Common myeloid progenitor, CD34-positive (primary cell): ENCODE results near the gene ADARB2.

Source experiments
- CTCF ChIA-PET: fragments of 350-600 bp; sonication (Branson Sonifier 250); formaldehyde crosslinking; loops from one replicate; lab custom pipeline; 2021; ENCODE audit warnings: antibody characterized with exemption; lab: Charles Lee
- POLR2A ChIA-PET: fragments of 350-600 bp; sonication (Branson Sonifier 250); formaldehyde crosslinking; loops from one replicate; lab custom pipeline; 2021; ENCODE audit warnings: antibody characterized with exemption; lab: Charles Lee
- DNase-seq, 3 donors: peaks; one replicate each; pipeline versions ENCODE4 v3.0.0 to v3.0.0-alpha.2; 2013
- H3K27ac ChIP-seq, 2 experiments: 1 replicate in 1 of 2; 2 replicates in 1 of 2; pipeline ENCODE4 v1.7.0; 2013; ENCODE audit warnings: inconsistent platforms in 2 of 2, low read length in 2 of 2, mild to moderate bottlenecking in 2 of 2, low read depth in 1 of 2, moderate library complexity in 1 of 2; ENCODE audit not compliant: severe bottlenecking in 2 of 2, insufficient read depth in 1 of 2, poor library complexity in 1 of 2
- H3K27me3 ChIP-seq, 5 experiments: replicated peaks in 2 of 5; 1 replicate in 3 of 5; 2 replicates in 2 of 5; pipeline versions ENCODE4 v1.6.1 to v1.7.0; 2013; ENCODE audit warnings: low read length in 4 of 5, mild to moderate bottlenecking in 2 of 5, moderate library complexity in 2 of 5, inconsistent platforms in 1 of 5; ENCODE audit not compliant: insufficient read depth in 5 of 5, control insufficient read depth in 4 of 5
- H3K36me3 ChIP-seq, 4 experiments: 1 replicate in 2 of 4; 2 replicates in 2 of 4; pipeline versions ENCODE4 v1.6.1 to v1.7.0; 2013; ENCODE audit warnings: low read length in 3 of 4, control low read depth in 1 of 4, mild to moderate bottlenecking in 1 of 4; ENCODE audit not compliant: control insufficient read depth in 4 of 4, insufficient read depth in 4 of 4
- H3K4me1 ChIP-seq, 4 experiments: 1 replicate in 3 of 4; 2 replicates in 1 of 4; pipeline versions ENCODE4 v1.6.1 to v1.7.1; 2013; ENCODE audit warnings: low read length in 3 of 4, mild to moderate bottlenecking in 3 of 4, control low read depth in 1 of 4, inconsistent platforms in 1 of 4, moderate library complexity in 1 of 4; ENCODE audit not compliant: control insufficient read depth in 4 of 4, insufficient read depth in 4 of 4; ENCODE audit errors: control extremely low read depth in 1 of 4
- H3K4me3 ChIP-seq, 7 experiments: 1 replicate in 4 of 7; 2 replicates in 3 of 7; pipeline versions ENCODE4 v1.5.1 to v1.7.0; 2013; ENCODE audit warnings: mild to moderate bottlenecking in 7 of 7, low read length in 6 of 7, moderate library complexity in 6 of 7, inconsistent platforms in 2 of 7, low read depth in 2 of 7, control low read depth in 1 of 7; ENCODE audit not compliant: insufficient read depth in 4 of 7, control insufficient read depth in 1 of 7; ENCODE audit errors: extremely low read depth in 1 of 7
- H3K9me3 ChIP-seq, 5 experiments: 1 replicate in 4 of 5; 2 replicates in 1 of 5; pipeline versions ENCODE4 v1.6.1 to v1.7.1; 2013; ENCODE audit warnings: low read length in 4 of 5, mild to moderate bottlenecking in 2 of 5, inconsistent platforms in 1 of 5, low read depth in 1 of 5, moderate library complexity in 1 of 5; ENCODE audit not compliant: control insufficient read depth in 4 of 5, insufficient read depth in 2 of 5; ENCODE audit errors: control extremely low read depth in 1 of 5
- WGBS: methylation state at CpG from one replicate; pipeline ENCODE4 v1.1.5; 2013; ENCODE audit not compliant: insufficient coverage; 5-methylcytosine and 5-hydroxymethylcytosine counted together

ADARB2 gene

GRCh38 chr10:1671366-1672000 lies 65.8 kb downstream of the ADARB2 start:
- H3K36me3 ChIP-seq, result no peaks in the 10 kb centered on the region
- peaks cover 0 to 14% (median 0%) of the 10 kb centered on the region in 5 experiments for H3K27me3 ChIP-seq
- DNase-seq, result no peak
- H3K9me3 ChIP-seq, result no peaks in the 10 kb centered on the region
- H3K4me1 ChIP-seq, result no peaks in the 10 kb centered on the region
- WGBS, result 96% methylated on average over 15 of the region's 20 CpGs
- no peak overlapping the region for H3K4me3 ChIP-seq
- ChIA-PET CTCF (no interaction called here), POLR2A (no interaction called here)
- H3K27ac ChIP-seq, result no peak overlapping the region

- POLR2A ChIA-PET, result no interaction called here
- no peak for DNase-seq
- Histone ChIP-seq H3K36me3 (no peaks in the 10 kb centered on the region), H3K9me3 (no peaks in the 10 kb centered on the region), H3K4me1 (no peaks in the 10 kb centered on the region), H3K27me3 (peaks cover 0 to 14% (median 0%) of the 10 kb centered on the region in 5 experiments), H3K4me3 (no peak overlapping the region), H3K27ac (no peak overlapping the region)
- 82% methylated on average over 23 of the region's 32 CpGs for WGBS
- CTCF ChIA-PET, result no interaction called here
Measured at GRCh38 chr10:1670541-1671365, 66.6 kb downstream of the ADARB2 start.

DNA sequence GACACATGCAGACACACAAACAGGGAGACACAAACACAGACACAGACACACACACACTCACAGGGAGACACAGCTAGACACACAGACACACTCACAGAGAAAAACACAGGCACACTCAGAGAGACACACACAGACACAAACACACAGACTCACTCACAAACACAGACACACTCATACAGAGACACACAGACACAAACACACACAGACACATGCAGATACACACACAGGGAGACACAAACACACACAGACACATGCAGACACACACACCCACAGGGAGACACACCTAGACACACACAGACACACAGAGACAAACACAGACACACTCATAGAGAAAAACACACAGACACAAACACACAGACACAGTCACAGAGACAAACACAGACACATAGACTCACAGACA lies 67.9 kb downstream of the ADARB2 start:
- Histone ChIP-seq H3K36me3 (no peaks in the 10 kb centered on the region), H3K27me3 (peaks cover 0 to 14% (median 0%) of the 10 kb centered on the region in 5 experiments), H3K4me1 (no peaks in the 10 kb centered on the region), H3K9me3 (no peaks in the 10 kb centered on the region), H3K4me3 (no peak overlapping the region), H3K27ac (no peak overlapping the region)
- CTCF ChIA-PET, result no interaction called here
- POLR2A ChIA-PET, result no interaction called here
- no peak for DNase-seq

DNA sequence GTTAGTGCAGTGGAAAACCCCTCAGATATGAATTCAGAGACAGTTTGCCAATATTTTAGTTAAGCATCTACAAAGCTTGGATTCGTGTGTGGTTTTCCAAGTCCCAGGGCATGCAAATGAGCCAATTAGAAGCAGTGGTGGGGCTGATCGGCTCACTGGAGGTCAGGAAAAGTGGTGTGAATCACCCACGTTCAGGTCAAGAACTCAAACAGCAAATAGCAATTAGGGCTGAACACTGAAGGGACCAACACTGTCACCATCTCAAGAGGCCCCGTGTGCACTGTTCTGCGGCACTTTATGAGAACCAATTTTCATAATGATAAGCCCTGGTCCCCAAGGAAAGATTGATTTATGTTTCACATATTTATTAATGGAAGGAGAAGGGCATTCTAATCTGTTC lies 68.9 kb downstream of the ADARB2 start:
- DNase-seq, result no peak
- ChIA-PET POLR2A (no interaction called here), CTCF (no interaction called here)
- H3K27me3 ChIP-seq, result peaks cover 0 to 8% (median 0%) of the 10 kb centered on the region in 5 experiments
- 87% methylated on average over 4 of the region's 5 CpGs for WGBS
- no peaks in the 10 kb centered on the region for H3K9me3 ChIP-seq
- no peaks in the 10 kb centered on the region for H3K4me1 ChIP-seq
- no peaks in the 10 kb centered on the region for H3K36me3 ChIP-seq
- H3K4me3 ChIP-seq, result no peak overlapping the region
- no peak overlapping the region for H3K27ac ChIP-seq

DNA sequence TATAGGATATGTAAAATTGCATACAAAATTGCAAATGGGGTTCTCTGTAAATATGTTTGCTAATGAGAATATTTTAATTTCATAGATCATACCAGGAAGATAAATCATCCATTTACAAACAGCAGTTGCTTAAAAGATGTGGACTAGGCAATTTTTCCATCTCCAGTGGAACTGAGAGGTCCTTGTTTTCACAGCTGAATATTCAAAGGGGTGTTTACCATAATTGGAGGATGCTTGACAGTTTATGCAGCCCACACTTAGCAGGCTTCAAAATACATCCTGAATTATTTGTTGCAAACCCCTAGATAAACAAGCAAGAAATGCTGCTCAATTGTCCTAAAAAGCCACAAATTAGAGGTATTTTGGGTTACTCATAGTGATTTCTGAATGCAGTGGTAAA lies 69.9 kb downstream of the ADARB2 start:
- ChIA-PET CTCF (no interaction called here), POLR2A (no interaction called here)
- Histone ChIP-seq H3K36me3 (no peaks in the 10 kb centered on the region), H3K9me3 (no peaks in the 10 kb centered on the region), H3K4me1 (no peaks in the 10 kb centered on the region), H3K27ac (no peak overlapping the region), H3K27me3 (peaks cover 0 to 8% (median 0%) of the 10 kb centered on the region in 5 experiments), H3K4me3 (no peak overlapping the region)
- DNase-seq, result no peak

DNA sequence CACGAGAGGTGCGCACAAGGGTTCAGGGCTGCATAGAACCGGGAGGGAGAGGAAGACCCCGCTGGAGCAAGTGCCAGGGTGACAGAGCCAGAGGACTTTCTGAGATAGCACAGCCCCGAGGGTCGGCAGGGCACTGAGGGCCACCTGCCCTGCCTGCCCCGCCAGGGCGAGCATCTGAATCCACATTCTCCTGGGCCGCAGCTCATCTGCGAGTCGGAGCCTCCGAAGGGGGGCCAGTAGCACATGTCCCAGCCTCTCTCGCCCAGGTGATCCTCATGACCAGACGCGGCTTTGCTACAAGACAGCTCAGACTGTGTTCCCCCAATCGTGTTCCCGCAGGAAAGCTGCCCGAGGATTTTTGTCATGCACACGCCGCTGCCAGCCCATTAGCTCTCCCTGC lies 71.2 kb downstream of the ADARB2 start:
- no peak for DNase-seq
- Histone ChIP-seq H3K27me3 (peaks cover 0 to 3% (median 0%) of the 10 kb centered on the region in 5 experiments), H3K27ac (no peak overlapping the region), H3K4me3 (no peak overlapping the region), H3K36me3 (no peaks in the 10 kb centered on the region), H3K4me1 (no peaks in the 10 kb centered on the region), H3K9me3 (no peaks in the 10 kb centered on the region)
- CTCF ChIA-PET, result no interaction called here
- POLR2A ChIA-PET, result no interaction called here
- 90% methylated on average over 20 of the region's 20 CpGs for WGBS

- 84% methylated on average over 10 of the region's 10 CpGs for WGBS
- CTCF ChIA-PET, result no interaction called here
- H3K4me1 ChIP-seq, result no peaks in the 10 kb centered on the region
- no peak overlapping the region for H3K27ac ChIP-seq
- H3K4me3 ChIP-seq, result no peak overlapping the region
- H3K27me3 ChIP-seq, result no peaks in the 10 kb centered on the region
- POLR2A ChIA-PET, result no interaction called here
- no peaks in the 10 kb centered on the region for H3K9me3 ChIP-seq
- DNase-seq, result no peak
- no peaks in the 10 kb centered on the region for H3K36me3 ChIP-seq
Measured at GRCh38 chr10:1665681-1666080, 71.6 kb downstream of the ADARB2 start.
